ENCODE measurements around the gene QSOX2. TPM values are rescaled to one million over a fixed set of nuclear protein-coding genes. Genes with fewer than 3 reads are reported as not detected.

QSOX2 gene
- total RNA-seq, 8 experiments from 2014 or later: 10.3 to 17.8 (median 15.1) TPM

- H3K4me1 ChIP-seq (replicated peaks in 1 of 2): peaks cover 9 to 12% of the 10 kb centered on the region in 2 donors
- in situ Hi-C loops (cut with MboI; ENCODE audit: low pct_unique_long_range_greater_than_20kb in 2 of 9, low sequenced_read_pairs in 9 of 9, unreplicated experiment in 9 of 9): no loop called here
- no peak overlapping the region for H3K4me3 ChIP-seq
- WGBS, 10 experiments: 71 to 100% (median 96%) methylated on average over 1 to 6 of the region's 6 CpGs; no CpG with 5 or more reads in 4 of the 10 experiments
- no peak overlapping the region for H3K27ac ChIP-seq
- ATAC-seq (replicated peaks in 6 of 8): no peak
Observed at GRCh38 chr9:136279471-136279870, 33.9 kb upstream of the QSOX2 start.

- Histone ChIP-seq H3K4me1 (replicated peaks in 1 of 2) (peaks cover 6 to 8% of the 10 kb centered on the region in 2 donors), H3K27ac (no peak overlapping the region), H3K4me3 (no peak overlapping the region)
- WGBS, 10 experiments: 17 to 83% (median 58%) methylated on average over 1 of the region's 1 CpG; no CpG with 5 or more reads in 6 of the 10 experiments
- no peak for ATAC-seq (replicated peaks in 6 of 8)
- in situ Hi-C loops (cut with MboI; ENCODE audit: low pct_unique_long_range_greater_than_20kb in 2 of 9, low sequenced_read_pairs in 9 of 9, unreplicated experiment in 9 of 9): no loop called here
Observed at GRCh38 chr9:136278894-136279293, 33.3 kb upstream of the QSOX2 start.

- no peak for ATAC-seq (replicated peaks in 6 of 8)
- Histone ChIP-seq H3K4me1 (replicated peaks in 1 of 2) (peaks cover 0 to 2% of the 10 kb centered on the region in 2 donors), H3K27ac (no peak overlapping the region), H3K4me3 (no peak overlapping the region)
- in situ Hi-C loops (cut with MboI; ENCODE audit: low pct_unique_long_range_greater_than_20kb in 2 of 9, low sequenced_read_pairs in 9 of 9, unreplicated experiment in 9 of 9): no loop called here
- WGBS, 10 experiments: 20 to 100% (median 67%) methylated on average over 1 to 3 of the region's 9 CpGs; no CpG with 5 or more reads in 6 of the 10 experiments
Observed at GRCh38 chr9:136278221-136278620, 32.6 kb upstream of the QSOX2 start.

- no peak for ATAC-seq (replicated peaks in 6 of 8)
- Histone ChIP-seq H3K4me3 (no peak overlapping the region), H3K27ac (no peak overlapping the region), H3K4me1 (replicated peaks in 1 of 2) (peaks cover 2 to 3% of the 10 kb centered on the region in 2 donors)
- WGBS, 10 experiments: 45 to 85% (median 65%) methylated on average over 2 to 8 of the region's 14 CpGs; no CpG with 5 or more reads in 6 of the 10 experiments
- in situ Hi-C loops (cut with MboI; ENCODE audit: low pct_unique_long_range_greater_than_20kb in 2 of 9, low sequenced_read_pairs in 9 of 9, unreplicated experiment in 9 of 9): no loop called here
Observed at GRCh38 chr9:136277746-136278145, 32.1 kb upstream of the QSOX2 start.

GRCh38 chr9:136276716-136277115 is 31.1 kb upstream of the QSOX2 start:
- Histone ChIP-seq H3K4me3 (no peak overlapping the region), H3K4me1 (replicated peaks in 1 of 2) (peaks cover 2 to 3% of the 10 kb centered on the region in 2 donors), H3K27ac (no peak overlapping the region)
- ATAC-seq (replicated peaks in 6 of 8): no peak
- in situ Hi-C loops (cut with MboI; ENCODE audit: low pct_unique_long_range_greater_than_20kb in 2 of 9, low sequenced_read_pairs in 9 of 9, unreplicated experiment in 9 of 9): no loop called here
- 0 to 100% (median 20%) methylated on average over 1 to 4 of the region's 11 CpGs; no CpG with 5 or more reads in 7 of the 10 experiments for WGBS, 10 experiments

- H3K4me1 ChIP-seq (replicated peaks in 1 of 2): peaks cover 2 to 3% of the 10 kb centered on the region in 2 donors
- WGBS, 10 experiments: 0 to 85% (median 50%) methylated on average over 1 to 5 of the region's 21 CpGs; no CpG with 5 or more reads in 5 of the 10 experiments
- in situ Hi-C loops (cut with MboI; ENCODE audit: low pct_unique_long_range_greater_than_20kb in 2 of 9, low sequenced_read_pairs in 9 of 9, unreplicated experiment in 9 of 9): no loop called here
- peak in 6 of 8 experiments; percentile 39 to 77 (median 60) for ATAC-seq (replicated peaks in 6 of 8)
- no peak overlapping the region for H3K4me3 ChIP-seq
- no peak overlapping the region for H3K27ac ChIP-seq
Observed at GRCh38 chr9:136275655-136276429, 30.2 kb upstream of the QSOX2 start.

GRCh38 chr9:136274786-136275654 is 29.4 kb upstream of the QSOX2 start:
- Histone ChIP-seq H3K4me1 (replicated peaks in 1 of 2) (peaks cover 2 to 3% of the 10 kb centered on the region in 2 donors), H3K4me3 (no peak overlapping the region), H3K27ac (no peak overlapping the region)
- in situ Hi-C loops (cut with MboI; ENCODE audit: low pct_unique_long_range_greater_than_20kb in 2 of 9, low sequenced_read_pairs in 9 of 9, unreplicated experiment in 9 of 9): loop anchor here in 3 of 9 experiments (25.0 kb wide), 1 partner anchor 113 kb away; no protein-coding TSS in a partner anchor
- ATAC-seq (replicated peaks in 6 of 8): peak in 4 of 8 experiments; percentile 11 to 23 (median 16)
- WGBS, 10 experiments: 10 to 40% methylated on average over 1 to 2 of the region's 28 CpGs; no CpG with 5 or more reads in 8 of the 10 experiments

GRCh38 chr9:136273921-136274785 is 28.5 kb upstream of the QSOX2 start:
- ATAC-seq (replicated peaks in 6 of 8): peak in 2 of 8 experiments; percentile 3 to 4
- no peak overlapping the region for H3K4me3 ChIP-seq
- WGBS, 10 experiments: 28 to 100% (median 80%) methylated on average over 1 to 9 of the region's 28 CpGs; no CpG with 5 or more reads in 4 of the 10 experiments
- in situ Hi-C loops (cut with MboI; ENCODE audit: low pct_unique_long_range_greater_than_20kb in 2 of 9, low sequenced_read_pairs in 9 of 9, unreplicated experiment in 9 of 9): loop anchor here in 3 of 9 experiments (25.0 kb wide), 1 partner anchor 112 kb away; no protein-coding TSS in a partner anchor
- H3K4me1 ChIP-seq (replicated peaks in 1 of 2): peaks cover 3 to 4% of the 10 kb centered on the region in 2 donors
- H3K27ac ChIP-seq: no peak overlapping the region

- H3K27ac ChIP-seq: no peak overlapping the region
- 58 to 100% (median 74%) methylated on average over 2 to 11 of the region's 14 CpGs; no CpG with 5 or more reads in 1 of the 10 experiments for WGBS, 10 experiments
- ATAC-seq (replicated peaks in 6 of 8): peak in 3 of 8 experiments; percentile 6 to 55 (median 28)
- in situ Hi-C loops (cut with MboI; ENCODE audit: low pct_unique_long_range_greater_than_20kb in 2 of 9, low sequenced_read_pairs in 9 of 9, unreplicated experiment in 9 of 9): loop anchor here in 3 of 9 experiments (25.0 kb wide), 1 partner anchor 111 kb away; no protein-coding TSS in a partner anchor
- no peak overlapping the region for H3K4me3 ChIP-seq
- H3K4me1 ChIP-seq (replicated peaks in 1 of 2): peaks cover 11 to 12% of the 10 kb centered on the region in 2 donors
Observed at GRCh38 chr9:136273244-136273865, 27.7 kb upstream of the QSOX2 start.

- no peak overlapping the region for H3K27ac ChIP-seq
- in situ Hi-C loops (cut with MboI; ENCODE audit: low pct_unique_long_range_greater_than_20kb in 2 of 9, low sequenced_read_pairs in 9 of 9, unreplicated experiment in 9 of 9): loop anchor here in 3 of 9 experiments (25.0 kb wide), 1 partner anchor 108 kb away; no protein-coding TSS in a partner anchor
- H3K4me3 ChIP-seq: no peak overlapping the region
- ATAC-seq (replicated peaks in 6 of 8): no peak
- peaks cover 21 to 22% of the 10 kb centered on the region in 2 donors for H3K4me1 ChIP-seq (replicated peaks in 1 of 2)
- 35 to 100% (median 88%) methylated on average over 1 to 11 of the region's 13 CpGs for WGBS, 10 experiments
Observed at GRCh38 chr9:136270173-136270705, 24.6 kb upstream of the QSOX2 start.

- H3K27ac ChIP-seq: peak overlapping the region in 1 of 2 donors; percentile 58
- 0 to 100% (median 57%) methylated on average over 1 to 3 of the region's 6 CpGs; no CpG with 5 or more reads in 3 of the 10 experiments for WGBS, 10 experiments
- H3K4me3 ChIP-seq: no peak overlapping the region
- in situ Hi-C loops (cut with MboI; ENCODE audit: low pct_unique_long_range_greater_than_20kb in 2 of 9, low sequenced_read_pairs in 9 of 9, unreplicated experiment in 9 of 9): loop anchor here in 3 of 9 experiments (25.0 kb wide), 1 partner anchor 106 kb away; no protein-coding TSS in a partner anchor
- ATAC-seq (replicated peaks in 6 of 8): peak in 5 of 8 experiments; percentile 58 to 81 (median 62)
- peaks cover 26 to 27% of the 10 kb centered on the region in 2 donors for H3K4me1 ChIP-seq (replicated peaks in 1 of 2)
Observed at GRCh38 chr9:136268735-136269134, 23.1 kb upstream of the QSOX2 start.
